ENCODE measurements around the gene LRRC3B. TPM values are rescaled to one million over a fixed set of nuclear protein-coding genes. Genes with fewer than 3 reads are reported as not detected.

The LRRC3B gene
- total RNA-seq, 1 experiment from 2014 or later, result not detected

DNA sequence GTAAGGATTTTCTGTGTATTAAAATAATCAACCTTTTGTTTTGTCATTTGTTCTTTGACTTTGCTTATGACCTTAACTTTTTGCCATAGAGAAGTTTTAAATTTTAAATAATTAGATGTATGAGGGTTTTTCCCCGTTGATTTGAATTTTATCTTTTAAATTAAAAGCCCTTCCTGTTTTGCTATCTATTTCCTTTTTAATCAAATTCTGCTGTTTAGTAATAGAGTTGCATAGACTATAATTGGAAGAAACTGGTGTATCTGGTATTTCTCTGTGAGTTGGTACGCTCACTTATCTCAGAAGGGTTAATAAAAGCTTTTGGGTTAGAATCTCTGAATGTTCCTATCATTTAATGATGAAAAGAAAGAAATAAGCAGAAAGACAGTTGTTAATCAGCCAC lies 82.2 kb downstream of the LRRC3B start:
- H3K4me3 Mint-ChIP-seq (ENCODE audit: low read depth, unreplicated experiment), result no peak overlapping the region
- CTCF ChIA-PET, result no interaction called here
- intact Hi-C loops (cut with micrococcal nuclease; ENCODE audit: unreplicated experiment), result no loop called here
- H3K27ac Mint-ChIP-seq (ENCODE audit: unreplicated experiment), result no peak overlapping the region
- BruUV-seq (replicated peaks), result no TSS peak
- H3K4me1 Mint-ChIP-seq (ENCODE audit: low read depth, unreplicated experiment), result no peaks in the 10 kb centered on the region
- H3K27me3 Mint-ChIP-seq (ENCODE audit: unreplicated experiment), result no peaks in the 10 kb centered on the region
- DNase-seq, result no peak
- no peak for TF ChIP-seq CTCF (IDR thresholded peaks at IDR 0.05; ENCODE audit: unreplicated experiment)
- peaks cover 8% of the 10 kb centered on the region for H3K9me3 Mint-ChIP-seq (ENCODE audit: low read depth, unreplicated experiment)
- H3K36me3 Mint-ChIP-seq (ENCODE audit: insufficient read depth, unreplicated experiment), result no peaks in the 10 kb centered on the region

- Mint-ChIP-seq H3K4me3 (ENCODE audit: low read depth, unreplicated experiment) (no peak overlapping the region), H3K4me1 (ENCODE audit: low read depth, unreplicated experiment) (no peaks in the 10 kb centered on the region), H3K9me3 (ENCODE audit: low read depth, unreplicated experiment) (peaks cover 3% of the 10 kb centered on the region), H3K27me3 (ENCODE audit: unreplicated experiment) (no peaks in the 10 kb centered on the region), H3K36me3 (ENCODE audit: insufficient read depth, unreplicated experiment) (no peaks in the 10 kb centered on the region), H3K27ac (ENCODE audit: unreplicated experiment) (no peak overlapping the region)
- CTCF ChIA-PET, result no interaction called here
- TF ChIP-seq CTCF (IDR thresholded peaks at IDR 0.05; ENCODE audit: unreplicated experiment), result no peak
- intact Hi-C loops (cut with micrococcal nuclease; ENCODE audit: unreplicated experiment), result no loop called here
- no TSS peak for BruUV-seq (replicated peaks)
- DNase-seq, result no peak
These were observed 85.9 kb downstream of the LRRC3B start for GRCh38 chr3:26708501-26708900.

DNA sequence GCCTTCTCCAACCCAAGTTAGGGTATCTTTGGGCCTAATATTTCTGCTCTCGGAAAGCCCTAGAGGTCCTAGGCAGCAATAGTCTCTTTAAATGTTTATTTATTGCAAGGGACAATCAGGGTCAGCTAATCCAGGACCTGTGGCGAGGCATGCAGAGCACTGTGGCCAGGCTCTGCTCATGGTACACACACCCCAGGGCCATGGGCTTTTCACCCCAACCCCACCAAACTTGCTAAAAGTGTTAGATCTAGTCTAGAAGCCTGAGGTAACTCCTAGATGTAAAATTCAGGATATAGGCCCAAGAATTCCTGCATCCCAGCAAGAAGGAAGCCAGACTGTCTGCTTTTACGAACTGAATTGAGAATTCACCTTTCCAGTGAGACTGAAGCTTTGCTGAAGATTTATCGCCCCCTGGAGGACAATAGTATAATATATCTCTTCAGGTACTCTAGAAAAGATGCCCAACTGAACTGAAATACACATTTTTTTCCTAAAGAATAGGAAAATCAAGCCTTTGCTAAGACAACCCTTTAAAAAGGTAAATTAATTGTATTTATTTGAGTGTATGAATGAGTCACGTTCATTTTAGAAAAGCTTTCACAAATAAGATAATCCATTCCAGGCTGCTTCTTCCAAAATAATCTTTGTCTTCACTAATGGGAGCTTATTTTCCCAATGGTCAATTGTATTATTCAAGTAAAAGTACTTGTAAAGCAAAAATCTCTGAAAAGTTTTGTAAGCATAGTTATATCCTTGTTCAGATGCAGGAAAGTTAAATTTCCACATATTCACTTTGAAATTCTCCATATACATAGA lies 89.8 kb downstream of the LRRC3B start:
- peak; percentile 6 for DNase-seq
- intact Hi-C loops (cut with micrococcal nuclease; ENCODE audit: unreplicated experiment), result loop anchor here (1.0 to 10.0 kb wide), 5 partner anchors 125 to 870 kb away; no protein-coding TSS in a partner anchor
- Mint-ChIP-seq H3K4me3 (ENCODE audit: low read depth, unreplicated experiment) (no peak overlapping the region), H3K27ac (ENCODE audit: unreplicated experiment) (no peak overlapping the region), H3K36me3 (ENCODE audit: insufficient read depth, unreplicated experiment) (no peaks in the 10 kb centered on the region), H3K9me3 (ENCODE audit: low read depth, unreplicated experiment) (peaks cover 6% of the 10 kb centered on the region), H3K27me3 (ENCODE audit: unreplicated experiment) (no peaks in the 10 kb centered on the region), H3K4me1 (ENCODE audit: low read depth, unreplicated experiment) (no peaks in the 10 kb centered on the region)
- BruUV-seq (replicated peaks), result no TSS peak
- CTCF ChIA-PET, result interaction anchor here (0.9 kb wide), 1 partner anchor 24 kb away, joined by 4 read pairs; no protein-coding TSS in a partner anchor
- TF ChIP-seq CTCF (IDR thresholded peaks at IDR 0.05; ENCODE audit: unreplicated experiment), result peak; percentile 51

DNA sequence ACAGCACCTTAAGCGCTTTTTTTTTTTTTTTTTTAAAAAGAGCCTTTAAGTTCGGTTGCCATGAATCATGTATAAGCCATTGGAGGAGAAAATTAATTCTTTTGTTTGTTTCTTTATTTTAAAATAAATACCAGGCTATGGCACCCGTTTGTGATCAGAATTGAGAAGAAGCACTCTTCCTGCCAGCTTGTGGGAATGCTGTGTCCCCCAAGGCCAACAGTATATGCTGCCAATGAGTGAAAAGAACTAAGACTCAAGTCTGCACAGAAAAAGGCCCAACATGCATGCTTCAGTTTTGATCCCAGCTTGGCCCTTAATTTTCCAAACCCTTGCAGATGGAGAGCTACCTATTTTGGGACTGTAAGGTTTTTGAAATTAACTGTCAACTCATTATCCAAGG lies 90.5 kb downstream of the LRRC3B start:
- Mint-ChIP-seq H3K4me3 (ENCODE audit: low read depth, unreplicated experiment) (no peak overlapping the region), H3K27ac (ENCODE audit: unreplicated experiment) (no peak overlapping the region), H3K27me3 (ENCODE audit: unreplicated experiment) (no peaks in the 10 kb centered on the region), H3K4me1 (ENCODE audit: low read depth, unreplicated experiment) (no peaks in the 10 kb centered on the region), H3K9me3 (ENCODE audit: low read depth, unreplicated experiment) (peaks cover 2% of the 10 kb centered on the region), H3K36me3 (ENCODE audit: insufficient read depth, unreplicated experiment) (no peaks in the 10 kb centered on the region)
- DNase-seq, result no peak
- no TSS peak for BruUV-seq (replicated peaks)
- intact Hi-C loops (cut with micrococcal nuclease; ENCODE audit: unreplicated experiment), result loop anchor here (5.0 to 10.0 kb wide), 4 partner anchors 126 to 871 kb away; no protein-coding TSS in a partner anchor
- TF ChIP-seq CTCF (IDR thresholded peaks at IDR 0.05; ENCODE audit: unreplicated experiment), result no peak
- CTCF ChIA-PET, result interaction anchor here (0.9 kb wide), 1 partner anchor 24 kb away, joined by 4 read pairs; no protein-coding TSS in a partner anchor

Measured in Calu3 (cell line).